HG03039 (cell line): ENCODE results near the gene NUDT16L1.
"Not testable (repeated sequence)": the region's sequence is repeated elsewhere in the genome, so short reads cannot be mapped to it uniquely, and the experiment has no call there.

Experiments
- ATAC-seq: cut with Tn5 transposase; IDR thresholded peaks from one replicate; pipeline ENCODE4 v1.9.1; 2021; ENCODE audit warnings: mild to moderate bottlenecking, moderate library complexity; ENCODE audit not compliant: unreplicated experiment

The NUDT16L1 gene

DNA sequence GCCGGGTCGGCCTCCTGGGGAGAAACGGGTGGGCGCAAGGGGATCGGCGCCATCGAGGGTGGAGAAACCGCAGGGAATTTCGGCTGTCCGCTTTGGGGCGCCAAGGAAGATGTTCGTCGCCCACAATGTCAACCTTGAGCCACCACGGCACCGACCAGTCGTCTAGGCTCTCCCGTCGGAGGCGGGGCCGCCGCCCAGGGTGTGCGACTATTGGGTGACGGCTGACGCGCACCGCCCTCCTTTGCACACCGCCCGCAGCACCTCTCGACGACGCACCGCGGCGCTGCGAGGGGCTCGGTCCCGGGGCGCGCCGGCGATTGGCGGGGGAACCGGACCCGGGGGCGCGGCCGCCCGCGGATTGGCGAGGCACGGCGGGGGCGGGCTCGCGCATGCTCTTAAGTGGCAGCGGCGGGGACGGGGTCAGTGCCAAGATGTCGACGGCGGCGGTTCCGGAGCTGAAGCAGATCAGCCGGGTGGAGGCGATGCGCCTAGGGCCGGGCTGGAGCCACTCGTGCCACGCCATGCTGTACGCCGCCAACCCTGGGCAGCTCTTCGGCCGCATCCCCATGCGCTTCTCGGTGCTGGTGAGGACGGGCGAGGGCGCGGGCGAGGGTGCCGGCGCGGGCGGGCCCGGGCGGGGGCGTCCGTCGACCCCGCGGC is at the start of gene NUDT16L1:
Gene NUDT16L1 (plus strand): TSS at position 267 of the 660 bp plus-strand sequence. CDS start 165 bp downstream, at position 432.
- ATAC-seq = peak; percentile 90

DNA sequence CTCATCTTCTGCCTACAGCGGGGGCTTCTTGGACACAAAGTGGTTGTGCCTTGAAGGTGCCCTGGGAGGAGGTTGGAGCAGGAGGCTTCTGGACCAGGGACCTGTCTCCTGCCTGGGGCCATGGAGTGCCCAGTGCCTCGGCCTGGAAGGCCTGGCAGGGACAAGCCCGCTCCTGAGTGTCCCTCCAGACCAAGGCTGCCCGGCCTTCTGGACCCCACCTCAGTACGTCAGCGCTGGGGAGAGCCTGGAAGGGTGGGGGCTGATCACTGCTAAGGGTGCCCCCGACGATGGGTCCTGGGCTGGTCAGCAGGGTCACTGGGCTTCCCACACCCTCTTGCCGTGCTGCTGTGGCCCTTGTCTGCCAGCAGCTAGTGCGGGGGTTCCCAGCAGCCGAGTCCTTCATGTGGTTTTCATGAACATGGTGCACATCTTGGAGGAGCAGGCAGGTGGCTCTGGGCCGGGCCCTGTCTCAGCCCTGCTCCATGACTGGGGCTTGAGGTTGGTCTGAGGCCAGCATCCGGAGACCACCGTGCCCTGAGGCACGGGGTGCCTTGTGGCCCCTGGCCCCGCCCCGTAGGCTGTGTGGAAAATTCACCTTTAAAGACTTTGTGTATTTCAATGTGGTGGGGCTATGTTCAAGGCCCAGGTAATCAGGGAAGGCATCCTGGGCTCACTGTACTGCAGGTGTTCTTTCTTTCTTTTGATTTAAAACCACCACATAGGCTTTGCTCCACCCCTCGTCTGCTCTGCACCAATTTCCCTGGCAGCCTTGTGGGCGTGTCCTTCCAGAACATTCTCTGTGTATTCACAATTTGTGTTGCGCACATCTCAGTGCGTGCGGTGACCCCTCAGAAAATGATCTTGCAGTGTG is 46.4 kb upstream of the NUDT16L1 start:
- ATAC-seq = no peak

DNA sequence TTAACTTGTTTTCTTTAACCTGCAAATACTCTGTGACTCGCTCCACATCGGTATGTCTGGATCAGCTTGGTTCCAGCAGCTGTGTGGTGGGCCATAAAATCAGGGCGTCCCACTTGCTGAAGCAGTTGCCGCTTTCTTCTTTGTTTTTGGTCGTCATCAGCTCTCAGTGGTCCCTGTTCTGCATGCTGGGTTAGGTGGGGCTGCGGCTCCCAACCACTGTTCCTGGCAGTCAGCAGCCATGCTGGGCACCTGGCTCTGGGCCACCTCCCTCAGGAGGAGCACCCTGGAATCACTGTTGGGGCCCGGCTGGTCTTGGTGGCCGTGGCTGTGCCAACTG is 45.8 kb upstream of the NUDT16L1 start:
- no peak for ATAC-seq

DNA sequence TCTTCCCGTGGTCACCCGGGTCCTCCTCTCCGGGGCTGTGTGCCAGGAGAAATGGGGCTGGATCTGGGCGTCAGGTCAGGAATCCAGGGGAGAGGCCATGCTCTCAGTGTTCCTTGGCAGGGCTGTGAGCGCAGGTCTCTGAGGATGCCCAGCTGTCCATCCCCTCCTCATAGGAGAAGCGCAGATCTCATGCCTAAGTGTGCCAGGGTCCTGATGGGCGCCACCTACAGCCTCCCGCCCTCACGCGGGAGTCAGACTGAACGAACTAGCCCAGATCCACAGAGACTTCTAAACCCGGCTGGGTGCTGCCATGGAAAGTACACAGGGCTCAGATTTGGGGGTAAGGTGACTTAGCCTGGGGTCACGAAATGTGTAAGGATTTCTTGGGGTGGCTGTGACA is 44.4 kb upstream of the NUDT16L1 start:
- ATAC-seq = no peak

DNA sequence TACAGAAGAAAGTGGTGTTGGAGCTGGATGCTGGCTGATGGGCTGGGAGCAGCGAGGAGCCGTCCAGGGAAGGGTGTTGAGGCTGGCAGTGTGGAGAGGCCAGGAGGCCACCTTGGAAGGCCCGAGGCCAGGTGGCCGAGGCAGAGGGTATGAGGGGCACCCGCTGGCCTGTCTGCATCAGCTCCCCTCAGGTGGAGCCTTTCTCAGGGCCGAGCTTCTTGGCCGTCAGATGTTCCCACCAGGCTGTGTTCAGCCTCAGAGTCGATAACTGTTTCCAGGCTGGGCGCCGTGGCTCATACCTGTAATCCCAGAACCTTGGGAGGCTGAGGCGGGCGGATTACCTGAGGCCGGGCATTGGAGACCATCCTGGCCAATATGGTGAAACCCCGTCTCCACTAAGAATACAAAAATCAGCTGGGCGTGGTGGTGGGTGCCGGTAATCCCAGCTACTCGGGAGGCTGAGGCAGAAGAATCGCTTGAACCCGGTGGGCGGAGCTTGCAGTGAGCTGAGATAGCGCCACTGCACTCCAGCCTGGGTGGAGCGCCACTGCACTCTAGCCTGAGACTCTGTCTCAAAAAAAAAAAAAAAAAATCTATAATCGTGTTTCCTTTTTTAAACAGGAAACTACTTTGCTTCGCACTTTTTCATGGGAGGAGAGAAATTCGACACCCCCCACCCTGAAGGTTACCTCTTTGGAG is 43.5 kb upstream of the NUDT16L1 start:
- no peak for ATAC-seq

DNA sequence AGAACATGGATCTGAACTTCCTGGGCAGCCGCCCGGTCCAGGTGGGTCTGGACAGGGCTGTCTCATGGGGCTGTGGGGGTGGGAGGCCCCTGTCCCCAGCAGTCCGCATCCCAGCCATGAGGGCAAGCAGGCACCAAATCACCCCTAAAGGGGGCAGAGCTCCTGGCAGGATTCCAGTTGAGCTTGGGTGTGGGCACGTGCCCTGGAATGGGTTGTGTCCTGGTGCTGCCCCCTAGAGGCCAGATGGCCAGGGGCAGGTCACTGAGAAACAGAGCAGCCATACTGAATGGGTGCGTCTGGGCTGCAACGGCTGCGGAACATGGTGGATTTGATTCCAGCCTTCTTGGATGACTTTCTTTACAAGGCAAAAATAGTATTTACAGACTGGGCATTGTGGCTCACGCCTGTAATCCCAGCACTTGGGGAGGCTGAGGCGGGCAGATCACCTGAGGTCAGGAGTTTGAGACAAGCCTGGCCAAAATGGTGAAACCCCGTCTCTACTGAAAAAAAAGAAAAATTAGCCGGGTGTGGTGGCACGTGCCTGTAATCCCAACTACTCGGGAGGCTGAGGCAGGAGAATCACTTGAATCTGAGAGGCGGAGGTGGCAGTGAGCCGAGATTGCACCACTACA is 42.8 kb upstream of the NUDT16L1 start:
- ATAC-seq = not testable (repeated sequence)

DNA sequence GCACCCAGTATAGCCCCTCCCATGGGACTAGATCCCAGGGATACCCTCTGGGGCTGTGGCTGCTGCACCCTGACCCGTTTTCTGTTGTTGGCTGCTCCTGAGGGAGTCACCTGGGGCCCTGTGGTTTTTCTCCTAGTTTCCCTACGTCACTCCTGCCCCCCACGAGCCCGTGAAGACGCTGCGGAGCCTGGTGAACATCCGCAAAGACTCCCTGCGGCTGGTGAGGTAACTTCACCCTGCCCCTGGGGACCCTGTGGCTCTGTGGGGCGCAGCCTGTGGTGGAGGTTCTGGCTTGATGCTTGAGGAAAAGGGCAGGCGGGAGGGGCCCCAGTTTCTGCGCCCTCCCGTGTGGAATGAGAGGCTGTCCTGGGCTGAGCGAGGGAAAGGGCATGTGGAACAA is 41.5 kb upstream of the NUDT16L1 start:
- ATAC-seq = no peak

DNA sequence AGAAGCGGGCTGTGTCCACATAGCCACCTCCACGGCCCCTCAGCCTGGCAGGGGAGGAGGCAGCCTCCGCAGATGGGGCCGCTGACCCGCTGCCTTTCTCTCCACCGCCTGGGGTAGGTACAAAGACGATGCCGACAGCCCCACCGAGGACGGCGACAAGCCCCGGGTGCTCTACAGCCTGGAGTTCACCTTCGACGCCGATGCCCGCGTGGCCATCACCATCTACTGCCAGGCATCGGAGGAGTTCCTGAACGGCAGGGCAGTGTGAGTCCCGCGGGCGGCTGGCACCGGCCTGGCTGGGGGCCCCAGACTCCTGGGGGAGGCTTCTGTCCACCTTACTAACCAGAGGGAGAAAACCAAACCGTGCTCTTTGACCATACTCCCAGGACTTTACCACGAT is 40.8 kb upstream of the NUDT16L1 start:
- no peak for ATAC-seq

DNA sequence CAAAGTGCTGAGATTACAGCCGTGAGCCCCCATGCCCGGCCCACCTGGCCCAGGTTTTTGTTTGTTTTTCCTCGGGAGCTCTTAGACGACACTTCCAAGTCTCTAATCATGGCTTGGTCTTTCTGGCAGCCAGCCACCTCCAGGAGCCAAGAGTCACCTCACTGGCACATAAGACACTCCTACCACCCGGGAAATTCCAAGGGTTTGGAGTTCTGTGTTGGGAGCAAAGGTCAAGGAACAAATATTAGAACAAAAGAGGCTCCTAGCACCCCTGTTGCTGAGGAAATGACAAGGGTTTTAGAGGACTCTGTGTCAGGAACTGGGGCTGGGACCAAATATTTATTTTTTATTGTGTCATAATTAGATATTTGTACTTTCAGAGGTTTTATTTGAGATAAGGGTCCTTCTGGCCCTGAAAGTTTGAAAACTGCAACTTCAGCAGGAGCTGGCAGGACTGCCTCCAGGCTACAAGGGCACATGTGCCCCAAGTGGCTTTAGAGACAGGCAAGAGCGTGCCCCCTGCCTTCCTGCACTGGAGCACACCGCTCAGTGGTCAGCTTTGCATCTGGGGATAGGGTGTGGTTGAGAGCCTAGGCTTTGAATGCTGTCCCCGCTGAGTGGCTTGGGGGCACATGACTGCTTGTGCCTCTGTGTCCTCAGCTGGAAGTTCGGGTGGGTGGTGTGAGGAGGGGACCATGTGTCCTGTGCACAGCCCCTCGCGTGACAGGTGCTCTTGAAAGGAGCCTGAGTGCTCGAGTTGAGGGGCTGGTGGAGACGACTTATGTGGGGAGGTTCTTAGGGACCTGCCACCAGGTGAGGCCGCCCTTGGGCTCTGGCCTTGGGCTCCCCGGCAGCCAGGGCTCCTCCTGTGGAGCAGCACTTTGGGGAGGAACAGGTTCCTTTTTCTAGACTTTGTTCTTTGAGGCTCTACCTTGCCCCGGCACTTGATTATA is 39.1 kb upstream of the NUDT16L1 start:
- no peak for ATAC-seq

DNA sequence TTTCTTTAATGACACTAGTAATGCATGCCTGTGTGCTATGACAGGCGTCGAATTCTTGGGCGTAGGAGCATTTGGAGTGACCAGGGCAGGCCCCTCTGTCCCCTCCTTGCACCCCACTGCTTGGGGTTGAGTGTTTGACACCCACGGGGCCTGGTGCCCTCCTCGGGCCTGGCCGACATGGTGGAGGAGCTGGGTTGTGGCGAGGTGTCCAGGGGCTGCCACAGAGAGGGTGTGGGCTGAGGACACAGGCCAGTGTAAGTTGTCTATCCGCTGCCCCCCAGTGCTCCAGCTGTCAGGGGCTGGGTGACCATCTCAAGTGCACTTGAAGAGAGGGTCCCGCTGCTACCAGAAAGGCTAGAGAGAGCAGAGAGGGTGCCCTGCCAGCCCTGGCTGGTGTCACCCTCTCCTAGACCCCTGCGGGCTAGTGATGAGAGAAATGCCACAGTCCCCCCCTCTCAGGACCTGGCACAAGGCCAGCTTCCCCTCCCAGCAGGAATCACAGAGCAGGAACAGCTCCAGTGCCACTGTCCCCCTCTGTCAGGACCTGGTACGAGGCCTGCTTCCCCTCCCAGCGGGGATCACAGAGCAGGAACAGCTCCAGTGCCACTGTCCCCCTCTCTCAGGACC is 38.3 kb upstream of the NUDT16L1 start:
- no peak for ATAC-seq

DNA sequence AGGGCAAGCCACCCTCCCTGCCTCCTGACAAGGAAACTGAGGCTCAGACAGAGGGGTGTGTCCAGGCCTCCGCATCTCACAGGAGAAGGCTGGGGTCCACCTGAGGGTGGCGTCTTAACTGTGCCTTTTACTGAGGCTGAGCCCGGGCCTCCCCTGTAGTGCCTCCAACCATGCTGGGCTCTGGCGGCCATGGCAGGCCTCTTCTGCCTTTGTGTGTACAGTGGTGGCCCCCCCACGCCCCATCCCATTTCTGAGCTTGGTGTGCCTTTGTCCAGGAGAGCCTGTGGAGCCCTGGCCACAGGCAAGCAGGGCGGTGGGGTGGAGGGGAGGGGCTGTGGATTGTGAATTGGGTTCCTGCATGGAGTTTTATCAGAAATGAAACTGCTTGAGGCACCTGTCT is 37.6 kb upstream of the NUDT16L1 start:
- ATAC-seq = no peak

DNA sequence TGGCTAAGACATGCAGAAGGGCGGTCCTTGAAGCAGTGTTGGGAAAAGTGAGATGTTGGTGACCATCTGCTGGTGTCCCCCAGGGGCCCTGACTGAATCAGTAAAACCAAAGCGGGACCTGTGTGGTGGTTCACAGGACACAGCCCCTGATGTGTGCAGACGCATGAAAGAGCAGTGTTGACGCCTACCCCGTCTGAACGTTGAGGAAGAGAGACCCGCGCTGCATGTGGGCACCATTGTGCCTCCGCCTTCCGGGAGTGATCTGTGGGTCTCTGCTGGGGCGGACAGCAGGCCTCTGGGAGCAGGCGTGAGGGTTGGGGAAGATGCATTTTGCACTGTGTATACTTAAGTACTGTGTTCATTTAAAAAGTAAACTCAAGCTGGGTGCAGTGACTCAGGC is 37.1 kb upstream of the NUDT16L1 start:
- no peak for ATAC-seq

DNA sequence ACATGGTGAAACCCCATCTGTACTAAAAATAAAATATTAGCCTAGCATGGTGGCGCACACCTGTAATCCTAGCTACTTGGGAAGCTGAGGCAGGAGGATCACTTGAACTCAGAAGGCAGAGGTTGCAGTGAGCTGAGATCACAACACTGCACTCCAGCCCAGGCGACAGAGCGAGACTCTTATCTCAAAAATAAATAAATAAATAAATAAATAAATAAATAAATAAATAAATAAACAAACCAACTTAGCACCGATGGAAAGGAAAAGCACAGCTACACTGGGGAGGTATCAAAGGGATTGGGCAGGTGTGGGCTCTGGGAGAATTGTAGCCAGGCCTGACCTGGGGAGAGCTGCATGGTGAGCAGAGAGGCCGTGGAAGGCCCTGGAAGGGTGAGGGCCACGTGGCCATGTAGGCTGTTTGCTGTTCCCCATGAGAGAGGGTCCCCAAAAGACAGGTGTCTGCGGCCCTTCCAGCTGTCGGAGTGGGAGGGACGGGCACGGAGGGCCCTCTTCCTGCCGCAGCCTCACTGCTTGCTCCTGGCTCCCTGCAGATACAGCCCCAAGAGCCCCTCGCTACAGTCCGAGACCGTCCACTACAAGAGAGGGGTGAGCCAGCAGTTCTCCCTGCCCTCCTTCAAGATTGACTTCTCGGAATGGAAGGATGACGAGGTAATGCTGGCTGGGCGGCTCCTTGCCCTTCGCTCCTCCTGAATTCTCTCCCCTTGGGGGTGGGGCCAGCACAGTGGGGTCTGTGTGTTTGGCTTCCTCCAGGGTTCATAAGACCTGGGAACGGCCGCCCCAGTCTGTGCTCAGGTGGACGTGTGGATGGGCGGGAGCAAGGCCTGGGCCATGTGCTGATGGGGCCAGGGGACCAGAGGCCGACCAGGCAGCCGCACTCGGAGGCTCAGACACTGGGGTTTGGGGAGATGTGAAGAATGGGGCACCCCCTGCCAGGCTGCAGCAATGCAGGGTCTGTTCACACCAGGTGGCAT is 36.4 kb upstream of the NUDT16L1 start:
- ATAC-seq = no peak

DNA sequence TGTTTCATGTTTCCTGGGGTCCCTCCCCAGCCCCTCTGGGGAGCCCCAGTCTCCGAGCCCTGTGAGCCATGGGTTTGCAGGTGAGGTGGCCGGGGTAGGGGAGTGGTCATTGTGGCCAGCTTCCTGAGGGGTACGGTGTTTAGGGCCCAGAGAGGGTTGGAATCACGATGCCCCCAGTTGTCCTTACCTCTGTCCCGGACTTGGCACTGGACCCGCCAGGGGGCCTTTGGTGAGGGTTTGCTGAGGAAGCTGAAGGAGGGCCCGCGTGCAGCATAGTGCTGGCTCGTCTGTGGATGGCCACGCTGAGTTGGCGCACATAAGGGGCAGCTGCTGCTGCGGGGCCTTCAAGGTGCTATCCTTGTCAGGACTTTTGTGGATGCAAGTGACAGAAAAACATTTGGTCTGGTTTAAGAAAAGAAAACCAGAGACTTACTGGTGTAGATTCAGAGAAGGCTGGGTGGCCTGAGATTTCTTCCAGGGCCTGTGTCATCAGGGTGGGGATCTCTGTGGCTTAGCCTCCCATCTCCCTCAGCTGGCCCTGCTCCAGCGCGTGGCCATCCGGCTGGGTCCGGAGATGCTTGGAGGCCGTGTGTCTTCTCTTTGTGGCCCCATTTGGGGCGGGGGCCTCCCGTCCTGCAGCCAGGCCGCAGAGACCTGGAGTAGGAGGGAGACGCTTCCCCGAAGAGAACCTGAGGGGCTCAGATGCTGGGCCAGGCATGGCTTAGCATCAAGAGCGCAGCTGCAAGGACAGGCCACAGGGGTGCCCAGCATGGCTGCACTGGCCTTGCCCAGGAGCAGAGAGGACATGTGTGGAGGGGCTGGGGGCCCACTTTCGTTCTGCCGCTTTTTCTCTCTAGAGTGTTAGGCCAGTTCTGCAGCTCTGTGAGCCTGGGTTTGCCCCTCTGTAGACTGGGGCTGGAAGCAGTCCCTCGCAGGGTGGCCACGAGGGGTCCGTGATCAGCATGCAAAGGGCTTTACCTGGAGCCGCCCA is 33.7 kb upstream of the NUDT16L1 start:
- ATAC-seq = no peak

DNA sequence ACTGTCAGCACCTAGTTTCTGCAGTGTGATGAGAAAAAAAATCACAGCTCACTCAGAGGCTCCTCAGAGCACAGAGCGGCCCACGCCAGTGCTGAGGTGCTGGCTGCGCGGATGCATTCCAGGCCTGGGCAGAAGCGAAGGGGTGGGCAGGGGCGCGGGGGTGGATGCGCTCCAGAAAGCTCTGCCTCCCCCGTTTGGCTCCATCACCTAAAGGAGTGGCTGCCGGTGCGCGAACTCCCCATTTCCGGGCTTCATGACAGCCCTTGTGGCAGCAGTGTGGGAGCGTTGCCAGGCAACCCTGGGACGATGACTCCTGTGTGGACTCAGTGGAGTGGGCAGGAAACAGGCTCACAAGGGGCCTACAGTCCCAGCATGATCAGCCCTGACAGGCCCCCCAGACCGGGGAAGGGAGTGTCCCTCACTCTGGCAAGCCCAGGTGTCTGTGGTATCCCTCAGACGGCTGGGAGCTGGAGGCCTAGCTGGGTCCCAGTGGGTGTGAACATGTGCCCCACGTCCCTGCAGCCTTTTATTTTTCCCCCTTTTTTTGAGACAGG is 32.8 kb upstream of the NUDT16L1 start:
- no peak for ATAC-seq

DNA sequence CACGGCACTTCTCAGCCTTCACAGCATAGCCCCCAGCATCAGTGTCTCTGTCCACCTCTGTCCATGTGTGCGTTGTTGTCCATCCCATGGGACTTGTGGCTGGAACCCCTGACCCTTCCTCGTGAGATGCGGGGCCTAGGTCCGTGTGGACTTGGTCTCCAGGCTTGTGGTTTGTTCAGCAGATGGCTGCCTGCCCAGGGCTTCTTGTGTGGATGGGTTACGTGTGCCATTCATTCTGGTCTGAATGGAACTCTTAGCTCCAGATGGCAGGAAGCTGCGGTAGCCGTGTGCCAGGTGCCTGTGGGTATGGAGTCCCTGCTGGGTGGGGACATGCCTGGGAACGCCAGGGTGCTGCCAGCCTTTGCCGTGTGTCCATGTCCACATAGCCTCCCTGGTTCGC is 31.7 kb upstream of the NUDT16L1 start:
- no peak for ATAC-seq

DNA sequence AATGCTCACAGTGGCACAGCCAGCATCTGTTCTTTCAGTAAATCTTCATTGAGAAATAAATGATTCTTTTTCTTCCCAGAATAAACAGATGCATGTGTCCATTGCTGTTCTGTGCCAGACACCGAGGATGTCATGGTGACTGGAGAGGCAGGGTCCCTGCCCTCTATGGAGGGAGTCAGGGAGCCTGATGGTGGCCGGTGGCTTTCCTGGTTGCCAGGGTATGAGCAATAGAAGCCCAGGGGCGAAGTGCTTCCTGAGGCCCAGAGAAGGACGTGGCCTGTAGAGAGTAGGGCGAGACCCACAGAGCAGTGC is 29.9 kb upstream of the NUDT16L1 start:
- ATAC-seq = no peak
